Uterus (tissue), 2 donors: ENCODE results near the gene DLGAP1.

Experiments used
- POLR2A ChIP-seq, 2 donors: fragments of 450-650 bp; IDR thresholded peaks; one replicate each; pipeline ENCODE4 v1.6.1; 2016; ENCODE audit warnings: antibody characterized with exemption in 2 of 2, mild to moderate bottlenecking in 1 of 2, moderate library complexity in 1 of 2
- TF ChIP-seq, protein P1 (sequence below), 4 experiments: fragments of 200-600 bp in 2 of 4; fragments of 450-650 bp in 2 of 4; sonication (generic) in 2 of 4; IDR thresholded peaks; one replicate each; pipeline ENCODE4 v1.5.1; 2016 to 2019; ENCODE audit warnings: antibody characterized with exemption in 4 of 4, mild to moderate bottlenecking in 2 of 4, moderate library complexity in 1 of 4

GRCh38 chr18:3970929-3971328 lies 484.2 kb downstream of the DLGAP1 start:
- TF ChIP-seq, protein P1, sequence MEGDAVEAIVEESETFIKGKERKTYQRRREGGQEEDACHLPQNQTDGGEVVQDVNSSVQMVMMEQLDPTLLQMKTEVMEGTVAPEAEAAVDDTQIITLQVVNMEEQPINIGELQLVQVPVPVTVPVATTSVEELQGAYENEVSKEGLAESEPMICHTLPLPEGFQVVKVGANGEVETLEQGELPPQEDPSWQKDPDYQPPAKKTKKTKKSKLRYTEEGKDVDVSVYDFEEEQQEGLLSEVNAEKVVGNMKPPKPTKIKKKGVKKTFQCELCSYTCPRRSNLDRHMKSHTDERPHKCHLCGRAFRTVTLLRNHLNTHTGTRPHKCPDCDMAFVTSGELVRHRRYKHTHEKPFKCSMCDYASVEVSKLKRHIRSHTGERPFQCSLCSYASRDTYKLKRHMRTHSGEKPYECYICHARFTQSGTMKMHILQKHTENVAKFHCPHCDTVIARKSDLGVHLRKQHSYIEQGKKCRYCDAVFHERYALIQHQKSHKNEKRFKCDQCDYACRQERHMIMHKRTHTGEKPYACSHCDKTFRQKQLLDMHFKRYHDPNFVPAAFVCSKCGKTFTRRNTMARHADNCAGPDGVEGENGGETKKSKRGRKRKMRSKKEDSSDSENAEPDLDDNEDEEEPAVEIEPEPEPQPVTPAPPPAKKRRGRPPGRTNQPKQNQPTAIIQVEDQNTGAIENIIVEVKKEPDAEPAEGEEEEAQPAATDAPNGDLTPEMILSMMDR (IDR thresholded peaks at IDR 0.05), result no peak
- TF ChIP-seq POLR2A (IDR thresholded peaks at IDR 0.05), result no peak
